GM18507 (cell line): ENCODE results near the gene TMPRSS11A.

Experiments used
- DNase-seq: peaks from one replicate; pipeline ENCODE4 v3.0.0; 2011; ENCODE audit warnings: low read depth; ENCODE audit not compliant: insufficient read length; ENCODE audit errors: extremely low spot score
- FAIRE-seq: peaks from 2 replicates; lab custom pipeline; 2011; peaks lifted over from hg19 to GRCh38; lab: Jason Lieb, UNC

TMPRSS11A gene

DNA sequence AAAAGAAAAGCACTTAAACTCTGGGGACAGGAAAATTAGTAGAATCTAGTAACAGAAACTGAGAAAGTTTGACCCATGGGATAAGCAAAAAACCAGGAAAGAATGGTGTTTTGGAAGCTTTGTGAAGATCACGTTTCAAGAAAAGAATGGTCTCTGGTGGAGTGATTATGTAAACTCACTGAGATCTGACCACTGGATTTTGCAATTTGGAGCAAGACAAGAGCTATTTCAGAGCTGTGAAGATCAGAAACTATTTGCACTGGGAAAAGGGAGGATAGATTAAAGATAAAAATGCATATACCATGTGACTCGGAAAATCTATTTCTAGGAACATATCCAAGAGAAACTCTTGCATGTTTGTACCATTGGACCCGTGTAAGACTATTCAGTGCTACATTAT is 83.8 kb downstream of the TMPRSS11A start:
- DNase-seq (no peak), FAIRE-seq (no peak)

DNA sequence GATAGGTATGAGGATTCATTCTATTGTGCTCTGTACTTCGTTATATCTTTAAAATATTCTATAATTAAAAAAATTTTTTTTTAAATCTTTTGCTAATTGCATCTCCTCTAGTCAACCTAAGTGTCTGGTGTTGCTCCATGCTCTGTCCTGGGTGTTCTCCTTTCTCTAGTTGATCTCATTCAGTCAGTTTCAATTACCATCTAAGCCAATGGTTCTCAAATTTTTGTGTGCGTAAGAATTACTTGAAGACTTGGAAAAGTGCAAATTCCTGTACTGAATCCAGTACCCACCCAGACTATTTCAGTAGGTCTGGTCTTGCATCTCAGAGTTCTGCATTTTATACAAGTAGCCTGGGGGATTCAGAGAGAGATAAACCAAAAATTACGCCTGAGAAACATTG is 86.2 kb downstream of the TMPRSS11A start:
- DNase-seq: no peak
- no peak for FAIRE-seq

DNA sequence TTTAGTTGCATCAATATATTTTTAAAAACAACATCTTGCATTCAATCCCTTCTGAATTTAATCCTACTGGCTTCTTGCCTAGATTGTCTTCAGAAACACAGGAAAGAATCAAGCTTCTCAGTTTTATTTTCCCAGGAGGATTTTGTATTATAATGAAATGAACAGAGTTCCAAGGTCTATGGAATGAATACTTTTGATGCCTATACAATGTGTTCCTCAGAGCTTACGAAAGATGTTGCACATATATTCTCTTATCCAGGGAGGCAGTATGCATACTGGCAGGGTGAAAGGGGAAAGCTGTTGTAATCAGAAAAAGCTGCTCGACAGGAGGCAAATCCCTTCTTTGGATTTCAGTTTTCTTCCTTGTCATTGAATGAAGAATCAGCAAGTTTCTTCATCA is 88.3 kb downstream of the TMPRSS11A start:
- DNase-seq (no peak), FAIRE-seq (no peak)

DNA sequence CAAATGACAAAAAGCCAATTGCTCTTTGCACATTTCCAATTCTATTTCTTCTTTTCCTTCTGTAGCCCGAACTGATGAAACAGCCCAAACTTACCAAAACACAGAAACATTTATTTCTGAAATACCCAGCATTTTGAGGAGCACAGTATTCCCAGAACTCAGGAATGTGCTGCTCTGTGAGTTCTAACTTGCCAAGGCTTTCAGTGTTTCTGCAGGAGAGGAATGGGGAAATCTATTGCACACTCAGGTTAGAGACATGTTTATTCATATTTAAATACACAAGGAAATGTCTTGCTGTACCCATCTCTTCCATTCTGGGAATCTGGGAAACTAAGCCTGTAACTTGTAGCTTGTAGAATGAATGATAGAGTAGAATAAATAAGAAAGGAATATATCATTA is 90.2 kb downstream of the TMPRSS11A start:
- no peak for DNase-seq
- no peak for FAIRE-seq

DNA sequence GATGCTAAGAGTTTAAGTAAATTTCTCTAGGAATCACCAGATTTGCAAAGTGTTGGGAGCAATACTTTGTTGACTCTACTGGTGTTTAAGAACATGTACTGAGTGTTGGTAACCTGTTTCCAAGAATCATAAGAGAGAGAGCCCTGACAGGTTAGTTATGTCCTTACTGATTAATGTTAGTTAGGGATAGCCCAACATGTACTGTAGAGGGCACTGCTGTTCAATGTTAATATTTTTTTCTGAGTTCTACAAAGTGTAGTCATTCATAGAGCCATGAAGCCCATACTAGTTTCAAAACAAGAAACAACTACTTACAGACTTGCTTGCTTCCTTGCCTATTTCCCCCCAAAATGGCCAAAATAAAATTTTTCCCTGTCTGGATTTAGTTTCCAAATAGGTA is 91.4 kb downstream of the TMPRSS11A start:
- DNase-seq (no peak), FAIRE-seq (no peak)

DNA sequence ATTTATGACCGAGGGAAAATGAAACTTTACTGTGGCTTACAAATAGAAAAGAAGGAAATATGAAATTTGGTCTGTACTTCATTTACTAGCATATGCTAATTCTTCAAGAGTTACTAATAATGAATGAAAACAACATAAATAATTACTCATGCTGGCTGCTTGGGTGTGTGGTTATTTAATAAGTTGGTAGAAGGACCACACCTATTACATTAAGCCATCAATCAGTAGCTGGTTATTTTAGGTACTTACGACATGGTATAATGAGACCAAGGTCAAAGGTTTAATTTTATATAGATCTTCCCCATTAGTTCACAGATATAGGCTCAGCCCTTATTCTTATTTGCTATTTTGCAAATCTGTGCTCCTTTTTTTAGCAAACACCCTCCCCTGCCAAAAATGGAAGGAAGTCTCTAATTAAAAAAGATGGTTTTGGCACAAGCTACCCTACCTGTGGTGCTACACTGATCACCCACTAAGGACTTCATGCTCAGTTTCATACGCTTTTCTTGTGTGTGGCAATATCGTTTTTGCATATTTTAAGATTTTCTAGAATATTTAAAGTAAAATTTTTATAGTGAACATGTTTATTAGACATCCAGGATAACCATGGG is 93.6 kb downstream of the TMPRSS11A start:
- FAIRE-seq: no peak
- no peak for DNase-seq

DNA sequence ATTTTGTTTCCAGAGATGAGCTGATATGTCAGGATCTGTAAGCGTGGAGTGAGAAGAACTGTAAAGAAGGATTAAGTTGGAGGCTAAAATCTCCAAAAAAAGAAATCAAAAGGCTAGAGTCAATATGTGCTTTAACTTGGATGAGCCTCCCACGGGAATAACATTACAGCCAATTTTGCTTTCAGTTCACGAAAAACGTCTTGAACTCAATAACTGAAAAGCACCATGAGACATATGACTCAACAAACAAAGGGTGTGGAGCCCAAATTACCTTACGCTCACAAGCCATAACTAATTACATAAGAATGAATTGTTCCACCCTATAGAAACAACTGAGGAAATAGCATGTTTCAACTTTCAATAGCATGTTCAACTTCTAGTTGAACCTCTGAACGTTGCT is 101.8 kb downstream of the TMPRSS11A start:
- no peak for DNase-seq

More for the DNA sequence above, 101.8 kb downstream of the TMPRSS11A start:
- no peak for FAIRE-seq
